Activated CD8-positive, alpha-beta memory T cell treated with anti-CD3 and anti-CD28 coated beads for 24 hours (primary cell): ENCODE results near the gene EMC6.

Experiments used
- DNase-seq: peaks from one replicate; pipeline ENCODE4 v3.0.0-alpha.2; 2020

Gene EMC6

GRCh38 chr17:3715296-3715695 is 46.7 kb downstream of the EMC6 start:
- DNase-seq, result no peak

GRCh38 chr17:3718201-3718600 is 49.6 kb downstream of the EMC6 start:
- no peak for DNase-seq

GRCh38 chr17:3719265-3719664 is 50.7 kb downstream of the EMC6 start:
- no peak for DNase-seq
